Hematopoietic multipotent progenitor cell treated with erythropoietin and hydrocortisone succinate and interleukin-3 and kit ligand, for 6 days (in vitro differentiated cells): ENCODE data around the gene MEIOSIN.
"Not testable (repeated sequence)": the region's sequence is repeated elsewhere in the genome, so short reads cannot be mapped to it uniquely, and the experiment has no call there.

Experiments
- DNase-seq: peaks from one replicate; pipeline ENCODE4 v3.0.0-alpha.2; 2015

MEIOSIN gene

GRCh38 chr19:45781214-45782161 lies 48.2 kb downstream of the MEIOSIN start:
- no peak for DNase-seq

GRCh38 chr19:45782162-45782691 lies 49.0 kb downstream of the MEIOSIN start, which contains the start of gene DMPK:
Gene DMPK (minus strand): TSS chr19:45782490. CDS start chr19:45782352, 138 bp downstream.
- no peak for DNase-seq

GRCh38 chr19:45782820-45783785 lies 49.9 kb downstream of the MEIOSIN start:
- DNase-seq: no peak

GRCh38 chr19:45784096-45784495 lies 50.9 kb downstream of the MEIOSIN start:
- no peak for DNase-seq

GRCh38 chr19:45785097-45785496 lies 51.9 kb downstream of the MEIOSIN start:
- DNase-seq: no peak

- no peak for DNase-seq
These were observed 52.7 kb downstream of the MEIOSIN start for GRCh38 chr19:45785781-45786532.

GRCh38 chr19:45786533-45786894 lies 53.3 kb downstream of the MEIOSIN start:
- no peak for DNase-seq

GRCh38 chr19:45789035-45789786 lies 56.0 kb downstream of the MEIOSIN start:
- no peak for DNase-seq

- peak; percentile 72 for DNase-seq
These were observed 57.7 kb downstream of the MEIOSIN start for GRCh38 chr19:45790942-45791341.

- DNase-seq: no peak
These were observed 58.7 kb downstream of the MEIOSIN start for GRCh38 chr19:45791744-45792469.

GRCh38 chr19:45792470-45793177 lies 59.4 kb downstream of the MEIOSIN start, which contains the start of gene DMWD:
Gene DMWD (minus strand): TSS chr19:45792845. CDS start chr19:45792756, 89 bp downstream.
- peak; percentile 100 for DNase-seq

GRCh38 chr19:45793178-45793564 lies 59.9 kb downstream of the MEIOSIN start:
- no peak for DNase-seq

GRCh38 chr19:45793876-45794275 lies 60.6 kb downstream of the MEIOSIN start:
- DNase-seq: no peak

- no peak for DNase-seq
These were observed 61.4 kb downstream of the MEIOSIN start for GRCh38 chr19:45794627-45795026.

- peak; percentile 70 for DNase-seq
These were observed 65.8 kb downstream of the MEIOSIN start for GRCh38 chr19:45798995-45799517.

GRCh38 chr19:45799541-45799940 lies 66.3 kb downstream of the MEIOSIN start:
- DNase-seq: not testable (repeated sequence)

- no peak for DNase-seq
These were observed 66.9 kb downstream of the MEIOSIN start for GRCh38 chr19:45800070-45800553.

- DNase-seq: no peak
These were observed 68.5 kb downstream of the MEIOSIN start for GRCh38 chr19:45801603-45802175.
